HCT116 (cell line): Measurements from ENCODE around the gene FHIT.

Experiments used
- EZH2phosphoT487 ChIP-seq: fragments of 200-600 bp; IDR thresholded peaks from 2 replicates; pipeline ENCODE4 v1.6.1; 2018; ENCODE audit warnings: antibody characterized with exemption, borderline replicate concordance
- POLR2A ChIP-seq: IDR thresholded peaks from 2 replicates; pipeline ENCODE4 v1.7.0; 2011; ENCODE audit warnings: borderline replicate concordance; ENCODE audit not compliant: insufficient read depth, insufficient read length; ENCODE audit errors: extremely low read depth
- RAD21 ChIP-seq: IDR thresholded peaks from 2 replicates; pipeline ENCODE4 v1.6.1; 2012; ENCODE audit warnings: low read depth, mild to moderate bottlenecking
- SIN3A ChIP-seq: IDR thresholded peaks from 2 replicates; pipeline ENCODE4 v1.6.1; 2012; ENCODE audit warnings: low read depth
- SRF ChIP-seq: IDR thresholded peaks from 2 replicates; pipeline ENCODE4 v1.6.1; 2012; ENCODE audit warnings: low read depth
- TCF7L2 ChIP-seq: IDR thresholded peaks from 2 replicates; pipeline ENCODE4 v1.7.0; 2011; ENCODE audit warnings: borderline replicate concordance, inconsistent platforms; ENCODE audit not compliant: insufficient read depth, insufficient read length; ENCODE audit errors: extremely low read depth
- YY1 ChIP-seq: IDR thresholded peaks from 2 replicates; pipeline ENCODE4 v1.6.1; 2011; ENCODE audit warnings: low read length, low read depth, moderate library complexity, mild to moderate bottlenecking; ENCODE audit not compliant: insufficient replicate concordance; ENCODE audit errors: extremely low read depth
- TF ChIP-seq, protein P1 (sequence below), 3 experiments: fragments of 200-600 bp in 1 of 3; sonication (generic) in 1 of 3; IDR thresholded peaks in 2 of 3; conservative IDR thresholded peaks in 1 of 3; 2 replicates each; pipeline ENCODE4 v1.5.1; 2012 to 2017; ENCODE audit warnings: low read depth in 2 of 3, low read length in 2 of 3, antibody characterized with exemption in 1 of 3, borderline replicate concordance in 1 of 3, control low read depth in 1 of 3, mild to moderate bottlenecking in 1 of 3, mixed read lengths in 1 of 3, mixed run types in 1 of 3, moderate library complexity in 1 of 3; ENCODE audit not compliant: insufficient read depth in 1 of 3

- TF ChIP-seq EZH2phosphoT487 (no peak), SIN3A (no peak), YY1 (no peak), SRF (no peak), RAD21 (no peak), POLR2A (no peak), TCF7L2 (no peak)
- TF ChIP-seq, protein P1, sequence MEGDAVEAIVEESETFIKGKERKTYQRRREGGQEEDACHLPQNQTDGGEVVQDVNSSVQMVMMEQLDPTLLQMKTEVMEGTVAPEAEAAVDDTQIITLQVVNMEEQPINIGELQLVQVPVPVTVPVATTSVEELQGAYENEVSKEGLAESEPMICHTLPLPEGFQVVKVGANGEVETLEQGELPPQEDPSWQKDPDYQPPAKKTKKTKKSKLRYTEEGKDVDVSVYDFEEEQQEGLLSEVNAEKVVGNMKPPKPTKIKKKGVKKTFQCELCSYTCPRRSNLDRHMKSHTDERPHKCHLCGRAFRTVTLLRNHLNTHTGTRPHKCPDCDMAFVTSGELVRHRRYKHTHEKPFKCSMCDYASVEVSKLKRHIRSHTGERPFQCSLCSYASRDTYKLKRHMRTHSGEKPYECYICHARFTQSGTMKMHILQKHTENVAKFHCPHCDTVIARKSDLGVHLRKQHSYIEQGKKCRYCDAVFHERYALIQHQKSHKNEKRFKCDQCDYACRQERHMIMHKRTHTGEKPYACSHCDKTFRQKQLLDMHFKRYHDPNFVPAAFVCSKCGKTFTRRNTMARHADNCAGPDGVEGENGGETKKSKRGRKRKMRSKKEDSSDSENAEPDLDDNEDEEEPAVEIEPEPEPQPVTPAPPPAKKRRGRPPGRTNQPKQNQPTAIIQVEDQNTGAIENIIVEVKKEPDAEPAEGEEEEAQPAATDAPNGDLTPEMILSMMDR (IDR thresholded peaks at IDR 0.05 in 2 of 3, conservative IDR thresholded peaks at IDR 0.05 in 1 of 3; ENCODE audit: borderline replicate concordance in 1 of 3, insufficient read depth in 1 of 3, low read depth in 2 of 3, low read length in 2 of 3) = no peak
Measured at GRCh38 chr3:60417576-60417975, 833.7 kb downstream of the FHIT start.
